GM18507 (cell line): ENCODE data around the gene PSMD11.
"Not testable (repeated sequence)": the region's sequence is repeated elsewhere in the genome, so short reads cannot be mapped to it uniquely, and the experiment has no call there.

Experiments used
- DNase-seq: peaks from one replicate; pipeline ENCODE4 v3.0.0; 2011; ENCODE audit warnings: low read depth; ENCODE audit not compliant: insufficient read length; ENCODE audit errors: extremely low spot score
- FAIRE-seq: peaks from 2 replicates; lab custom pipeline; 2011; peaks lifted over from hg19 to GRCh38; lab: Jason Lieb, UNC

The PSMD11 gene

GRCh38 chr17:32523827-32524552 lies 79.7 kb downstream of the PSMD11 start:
- DNase-seq (peak; percentile 54), FAIRE-seq (no peak)

- not testable (repeated sequence) for DNase-seq, FAIRE-seq
Measured at GRCh38 chr17:32524553-32524880, 80.2 kb downstream of the PSMD11 start.

- DNase-seq (no peak), FAIRE-seq (peak; percentile 9)
Measured at GRCh38 chr17:32525122-32525521, 80.8 kb downstream of the PSMD11 start.

DNA sequence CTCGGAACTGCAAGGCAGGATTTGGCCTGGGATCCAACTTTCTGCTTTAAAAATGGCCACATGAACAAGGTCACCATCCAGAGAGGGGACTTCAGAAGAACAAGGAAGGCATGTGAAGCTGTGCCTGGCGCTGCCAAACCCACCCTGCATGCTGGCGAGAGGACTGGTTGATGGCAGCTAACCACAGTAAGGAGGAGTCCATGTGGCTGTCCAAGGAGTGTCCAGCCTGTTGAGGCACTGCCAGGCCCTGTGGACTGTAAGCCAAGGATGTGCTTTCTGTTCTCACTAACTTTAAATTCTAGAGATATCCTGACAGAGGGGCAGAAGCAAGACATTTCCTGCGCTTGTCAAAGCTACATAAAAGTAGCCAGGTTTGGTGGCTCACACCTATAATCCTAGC lies 82.8 kb downstream of the PSMD11 start:
- FAIRE-seq, result no peak

DNA sequence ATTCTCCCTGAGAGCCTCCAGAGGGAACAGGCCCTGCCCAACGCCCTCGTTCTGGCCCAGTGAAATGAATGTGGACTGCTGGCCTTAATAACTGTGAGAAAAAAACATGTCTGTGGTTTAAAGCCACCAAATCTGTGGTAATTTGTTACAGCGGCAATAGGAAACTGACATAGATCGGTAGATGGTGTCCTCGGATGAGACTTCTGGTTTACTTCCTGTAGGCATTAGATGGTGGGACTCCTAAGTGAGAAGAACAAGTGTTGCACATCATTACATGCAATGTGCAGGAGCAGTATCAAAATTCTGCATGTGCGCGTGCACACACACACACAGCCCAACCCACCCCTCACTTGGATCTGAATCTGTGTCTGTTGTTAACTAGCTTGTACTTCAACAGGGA lies 84.5 kb downstream of the PSMD11 start:
- DNase-seq (no peak), FAIRE-seq (peak; percentile 65)

More for the DNA sequence above, 82.8 kb downstream of the PSMD11 start:
- no peak for DNase-seq

DNA sequence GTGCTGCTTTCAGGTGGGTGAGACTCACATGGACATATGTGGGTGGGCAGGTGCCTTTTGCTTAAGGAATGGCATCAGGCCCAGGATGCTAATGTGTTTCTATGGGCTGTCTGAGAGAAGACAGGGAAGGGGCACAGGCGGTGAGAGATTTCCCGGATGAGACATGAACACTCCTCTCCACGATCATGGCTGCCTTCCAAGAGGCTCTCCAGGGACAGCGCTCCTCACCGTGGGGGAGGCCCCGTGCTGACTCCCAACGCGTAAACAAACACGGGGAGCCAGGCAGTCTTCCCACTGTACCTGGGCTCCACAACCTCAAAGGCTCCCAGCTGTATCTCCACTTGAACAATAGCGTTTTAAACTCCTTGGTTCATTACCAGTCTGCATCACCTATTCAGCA lies 85.3 kb downstream of the PSMD11 start:
- DNase-seq (no peak), FAIRE-seq (no peak)
